Renal cortical epithelial cell (primary cell): ENCODE results near the gene SUMF1. TPM values are rescaled to one million over a fixed set of nuclear protein-coding genes. Genes with fewer than 3 reads are reported as not detected.

Experiments
- DNase-seq: peaks from one replicate; pipeline ENCODE4 v3.0.0-alpha.2; 2011; ENCODE audit warnings: low read depth
- total RNA-seq: library from RNA; depleted of rRNA; stranded (reverse); fragments of >200 nt; gene quantifications from 2 replicates; pipeline ENCODE4 v1.2.3, GENCODE V29; 2014

SUMF1 gene
- total RNA-seq, 1 donor from 2014 or later = 94.0 TPM

DNA sequence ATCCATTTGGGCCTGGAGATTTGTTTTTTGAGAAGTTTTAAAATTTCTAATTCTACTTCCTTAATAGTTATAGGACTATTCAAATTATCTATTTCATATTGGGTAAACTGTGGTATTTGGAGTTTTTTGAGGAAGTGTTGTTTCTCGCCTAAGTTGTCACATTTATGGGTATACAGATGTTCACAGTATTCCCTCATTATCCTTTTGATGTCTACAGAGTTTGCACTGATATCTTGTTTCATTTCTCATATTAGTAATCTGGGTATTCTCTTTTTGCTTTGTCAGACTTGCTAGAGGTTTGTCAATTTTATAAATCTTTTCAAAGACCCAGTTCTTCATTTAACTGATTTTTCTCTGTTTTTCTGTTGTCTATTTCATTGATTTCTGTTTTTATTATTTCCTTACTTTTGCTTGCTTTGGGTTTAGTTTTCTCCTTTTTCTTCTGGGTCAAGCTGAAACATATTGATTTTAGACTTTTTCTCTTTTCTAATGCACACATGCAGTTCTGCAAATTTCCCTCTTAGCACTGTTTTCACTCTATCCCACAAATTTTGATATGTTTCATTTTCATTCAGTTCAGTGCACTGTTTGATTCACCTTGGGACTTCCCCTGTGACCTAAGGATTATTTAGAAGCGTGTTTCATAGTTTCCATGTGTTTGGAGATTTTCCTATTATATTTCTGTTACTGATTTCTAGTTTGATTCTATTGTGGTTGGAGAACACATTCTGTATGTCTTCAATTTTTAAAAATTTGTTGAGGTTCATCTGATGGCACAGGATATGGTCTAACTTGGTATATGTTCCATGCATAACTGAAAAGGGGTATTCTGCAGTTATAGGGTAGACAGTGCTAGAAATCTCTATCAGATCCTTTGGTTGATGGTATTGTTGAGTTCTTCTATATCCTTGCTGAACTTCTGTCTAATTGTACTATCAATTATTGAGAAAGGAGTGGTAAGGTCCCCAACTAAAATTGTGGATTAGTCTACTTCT lies 79.6 kb downstream of the SUMF1 start:
- no peak for DNase-seq

DNA sequence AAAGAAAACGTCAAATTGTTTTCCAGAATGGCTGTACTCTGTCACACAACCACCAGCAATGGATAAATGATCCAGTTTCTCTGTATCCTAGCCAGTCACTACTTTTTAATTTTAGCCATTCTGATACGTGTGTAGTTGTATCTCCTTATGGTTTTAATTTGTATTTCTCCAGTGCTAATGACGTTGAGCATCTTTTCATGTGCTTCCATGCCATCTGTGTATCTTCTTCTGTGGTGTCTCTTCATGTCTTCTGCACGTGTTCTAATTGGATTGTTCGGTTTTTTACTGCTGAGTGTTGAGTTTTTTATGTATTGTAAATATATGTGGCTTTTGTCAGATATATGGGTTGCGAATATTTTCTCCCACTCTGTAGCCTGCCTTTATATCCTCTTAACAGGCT lies 81.9 kb downstream of the SUMF1 start:
- DNase-seq = no peak

- DNase-seq = no peak
Observed at GRCh38 chr3:4380013-4380412, 87.1 kb downstream of the SUMF1 start.

GRCh38 chr3:4376499-4376898 lies 90.6 kb downstream of the SUMF1 start:
- DNase-seq = peak; percentile 68

DNA sequence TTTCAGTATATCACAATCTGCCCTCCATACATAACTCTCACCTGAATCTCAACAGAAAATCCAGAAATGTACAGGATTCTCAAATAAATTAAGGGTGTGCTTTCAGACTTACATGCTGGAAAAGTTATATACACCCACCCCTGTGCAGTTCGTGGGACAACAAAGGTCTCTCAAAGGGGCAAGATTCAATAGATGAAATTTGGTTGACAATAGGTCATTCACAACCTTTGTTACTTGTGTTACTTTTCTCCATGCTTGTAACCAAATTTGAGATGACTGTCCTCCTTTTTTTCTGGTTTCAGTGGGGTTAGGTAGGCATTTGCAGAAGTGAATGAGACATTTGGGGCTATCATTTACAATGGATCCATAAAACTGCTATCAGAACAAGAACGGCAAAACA lies 91.2 kb downstream of the SUMF1 start:
- DNase-seq = no peak

DNA sequence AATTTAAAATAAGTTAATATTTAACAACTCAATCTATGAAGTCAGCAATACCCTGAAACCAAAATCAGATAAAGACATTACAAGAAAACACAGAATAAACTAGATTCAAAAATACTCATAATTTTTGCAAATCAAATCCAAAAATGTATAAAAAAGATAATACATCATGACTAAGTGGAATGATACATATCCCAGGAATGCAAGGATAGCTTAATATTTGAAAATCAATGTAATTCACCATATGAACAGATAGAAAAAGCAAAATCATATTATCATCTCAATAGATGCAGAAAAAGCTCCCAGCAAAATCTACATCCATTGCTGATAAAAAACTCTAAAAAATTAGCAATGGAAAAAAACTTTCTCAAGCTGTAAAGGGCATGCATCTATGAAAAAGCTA lies 93.4 kb downstream of the SUMF1 start:
- no peak for DNase-seq

GRCh38 chr3:4362523-4362922 lies 104.5 kb downstream of the SUMF1 start:
- no peak for DNase-seq

DNA sequence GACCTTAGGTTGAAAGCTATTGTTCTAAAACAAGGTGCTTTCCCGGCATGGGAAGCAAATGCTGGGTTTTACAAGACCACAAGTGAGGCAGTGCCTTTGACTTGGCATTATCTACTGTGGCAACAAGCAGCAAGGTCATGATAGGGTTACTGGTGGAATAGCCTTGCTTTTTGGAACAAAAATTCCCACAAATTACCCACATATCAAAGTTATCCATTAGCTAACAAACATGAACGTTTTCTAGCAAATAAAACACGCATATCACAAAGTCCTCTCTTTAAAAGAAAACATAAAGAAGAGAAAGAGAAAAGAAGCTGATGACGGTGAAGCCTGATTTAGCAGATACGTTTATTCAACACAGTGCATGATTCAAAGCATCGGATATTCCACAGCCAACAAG lies 106.3 kb downstream of the SUMF1 start:
- no peak for DNase-seq

DNA sequence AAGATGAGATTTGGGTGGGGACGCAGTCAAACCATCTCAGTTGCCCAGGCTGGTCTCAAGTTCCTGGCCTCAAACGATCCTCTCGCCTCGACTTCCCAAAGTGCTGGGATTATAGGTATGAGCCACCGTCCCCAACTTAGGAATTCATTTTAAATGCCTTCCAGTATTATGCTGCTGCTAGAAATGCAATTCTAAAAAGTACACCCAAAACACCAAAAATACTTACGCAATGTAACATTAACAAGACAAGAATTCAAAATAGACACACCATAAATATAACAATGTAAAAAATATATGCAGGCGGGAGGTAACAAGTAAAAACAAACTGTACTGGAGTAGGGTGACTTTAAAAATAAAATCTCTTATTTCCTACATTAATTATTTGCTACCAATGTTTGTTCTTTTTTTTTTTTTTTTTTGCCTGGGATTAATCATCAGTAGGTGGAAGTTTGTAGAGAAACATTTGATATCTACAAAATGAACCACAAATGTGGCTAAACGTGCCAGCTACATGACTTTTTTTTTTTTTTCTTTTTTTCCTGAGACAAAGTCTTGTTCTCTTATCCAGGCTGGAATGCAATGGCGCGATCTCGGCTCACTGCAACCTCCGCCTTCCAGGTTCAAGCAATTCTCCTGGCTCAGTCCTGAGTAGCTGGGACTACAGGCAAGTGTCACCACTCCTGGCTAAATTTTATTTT lies 107.1 kb downstream of the SUMF1 start:
- DNase-seq = no peak

DNA sequence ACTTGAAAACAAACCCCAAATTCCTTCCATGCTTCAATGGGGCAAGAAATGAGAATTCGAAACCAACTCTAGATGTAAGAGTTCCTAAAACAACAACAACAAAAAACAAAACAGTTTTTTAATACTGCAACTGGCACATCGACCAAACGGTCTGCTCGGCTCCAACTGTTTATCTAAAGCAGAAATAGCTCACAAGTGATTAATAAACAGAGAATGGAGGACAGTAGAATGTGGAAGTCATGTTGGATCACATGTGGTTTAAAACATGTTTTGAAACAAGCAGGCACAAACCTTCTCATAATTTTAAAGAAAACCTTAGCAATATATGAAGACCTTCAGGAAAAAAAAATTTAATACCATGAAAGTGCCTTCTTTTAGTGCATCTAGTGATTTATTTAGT lies 108.8 kb downstream of the SUMF1 start:
- DNase-seq = no peak

DNA sequence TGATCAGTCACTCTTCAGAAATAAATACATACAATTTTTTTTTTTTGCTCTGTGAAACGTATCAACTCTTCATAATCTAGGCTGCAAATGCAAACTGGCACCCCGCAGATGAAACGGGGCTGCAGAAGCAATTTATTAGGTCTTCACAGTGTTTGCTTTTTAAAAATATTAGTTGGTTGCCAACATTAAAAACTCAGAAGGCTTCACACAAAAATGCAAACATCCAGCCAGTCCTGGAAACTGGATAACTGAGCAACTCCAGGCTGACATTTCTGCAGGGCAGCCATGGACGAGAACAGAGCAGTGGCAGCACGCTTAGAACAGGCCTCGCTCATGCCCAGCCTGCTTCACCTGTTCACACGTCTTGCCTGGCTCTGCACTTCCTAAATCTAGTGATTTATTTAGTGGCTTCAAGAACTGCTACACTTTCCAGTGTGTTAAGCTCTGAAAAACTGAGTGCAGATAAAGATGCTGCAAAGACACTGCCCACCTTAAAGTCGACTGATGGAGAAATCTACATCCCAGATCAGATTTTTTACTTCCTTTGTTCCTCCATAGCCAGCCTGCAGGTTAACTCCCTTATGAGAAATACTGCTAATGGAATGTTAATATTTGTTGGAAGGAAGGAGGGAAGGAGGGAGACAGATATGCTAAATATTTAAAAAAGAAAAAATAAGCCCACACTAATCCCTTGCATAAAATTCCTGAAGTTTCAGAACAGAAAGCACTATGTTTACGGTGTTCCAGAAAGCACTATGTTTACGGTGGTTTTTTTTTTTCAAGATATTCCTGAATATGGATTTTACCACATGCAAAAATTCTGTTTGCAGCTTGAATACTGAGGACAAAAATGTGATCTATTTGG lies 110.3 kb downstream of the SUMF1 start:
- no peak for DNase-seq

DNA sequence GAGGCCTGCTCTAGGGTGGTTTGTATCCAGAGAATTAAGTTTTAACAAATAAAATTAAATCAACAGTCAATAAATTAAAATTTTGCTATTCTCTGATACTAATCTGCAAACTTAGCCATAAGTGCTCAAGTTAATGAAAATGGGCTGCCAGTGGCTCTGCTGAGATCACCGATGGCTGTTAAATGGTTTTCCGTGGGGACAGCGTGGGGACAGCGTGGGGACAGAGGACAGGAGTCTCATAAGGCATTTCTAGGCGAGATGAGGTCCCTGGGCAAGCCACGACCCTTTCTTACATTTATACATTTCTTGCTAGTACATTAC lies 110.9 kb downstream of the SUMF1 start:
- DNase-seq = no peak

GRCh38 chr3:4355401-4356219 lies 111.5 kb downstream of the SUMF1 start:
- peak; percentile 88 for DNase-seq

DNA sequence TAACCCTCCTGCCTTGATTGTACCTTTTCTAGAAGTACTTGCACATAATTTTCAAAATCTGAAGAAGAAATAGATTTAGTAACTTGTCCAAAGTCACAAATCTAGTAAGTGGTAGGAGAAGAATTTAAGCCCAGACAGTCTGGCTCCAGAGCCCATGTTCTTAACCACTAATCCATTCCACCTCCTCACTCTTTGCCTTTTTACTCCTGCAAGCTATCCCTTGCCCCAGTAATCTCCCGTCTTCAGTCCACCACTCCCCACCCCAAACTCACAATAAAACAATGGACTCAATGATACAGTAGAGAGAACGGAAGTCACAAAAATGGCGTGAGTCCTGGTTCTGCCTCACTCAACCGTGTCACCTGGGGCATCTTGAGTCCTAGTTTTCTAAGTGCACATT lies 115.2 kb downstream of the SUMF1 start:
- DNase-seq = no peak

GRCh38 chr3:4351164-4351855 lies 115.8 kb downstream of the SUMF1 start:
- no peak for DNase-seq

GRCh38 chr3:4350789-4351163 lies 116.3 kb downstream of the SUMF1 start:
- peak; percentile 68 for DNase-seq

DNA sequence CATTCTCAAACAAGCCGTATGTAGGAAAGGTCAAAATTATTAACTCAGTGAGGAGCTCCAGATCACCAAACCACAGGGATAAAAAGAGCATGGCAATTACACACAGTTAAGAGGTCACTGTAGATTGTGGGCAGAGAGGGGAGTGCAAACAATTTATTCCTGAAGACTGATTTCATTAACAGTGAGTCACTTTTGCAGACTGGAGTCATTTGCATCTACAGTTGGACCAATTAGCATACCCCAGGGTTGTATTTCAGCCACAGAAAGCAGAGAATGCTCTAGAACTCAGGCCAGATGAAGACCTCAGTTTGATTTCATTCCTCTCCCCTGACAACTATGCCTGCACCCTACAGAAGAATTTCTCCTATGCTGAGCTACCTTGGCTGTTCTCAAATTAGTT lies 123.8 kb downstream of the SUMF1 start:
- DNase-seq = peak; percentile 83

GRCh38 chr3:4341336-4341675 lies 125.8 kb downstream of the SUMF1 start:
- no peak for DNase-seq

- no peak for DNase-seq
Observed at GRCh38 chr3:4340411-4341335, 126.4 kb downstream of the SUMF1 start.

- no peak for DNase-seq
Observed at GRCh38 chr3:4340077-4340410, 127.0 kb downstream of the SUMF1 start.
